ENCODE measurements around the gene SCAMP1.
A peak's percentile ranks its signal among the peaks of the same experiment; 100 is the strongest.

The SCAMP1 gene

DNA sequence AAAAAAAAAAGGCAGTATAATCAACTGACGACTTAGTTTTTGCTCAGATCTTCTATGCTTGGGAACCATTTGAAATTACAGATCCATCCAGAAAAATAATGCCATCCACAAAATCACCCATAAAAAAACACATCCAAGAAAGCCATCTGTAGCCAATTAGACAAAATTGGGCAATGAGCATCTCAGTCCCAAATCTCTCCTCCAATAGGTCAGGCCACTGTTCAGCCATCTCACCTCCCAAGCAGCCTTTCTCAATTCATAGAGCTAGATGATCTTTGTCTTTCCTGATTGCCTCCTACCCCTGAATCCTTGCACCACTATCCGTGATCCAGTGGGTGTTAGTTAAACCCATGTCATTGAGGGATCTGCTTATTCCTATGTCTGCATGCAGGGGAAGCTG, 139.6 kb downstream of the SCAMP1 start:
- Mint-ChIP-seq H3K4me1 (peaks cover 88% of the 10 kb centered on the region), H3K27ac (no peak overlapping the region), H3K36me3 (ENCODE audit: low read depth) (peaks cover 67% of the 10 kb centered on the region), H3K4me3 (no peak overlapping the region), H3K27me3 (ENCODE audit: low read depth, poor library complexity) (no peaks in the 10 kb centered on the region), H3K9me3 (no peaks in the 10 kb centered on the region)
- TF ChIP-seq, protein P1, sequence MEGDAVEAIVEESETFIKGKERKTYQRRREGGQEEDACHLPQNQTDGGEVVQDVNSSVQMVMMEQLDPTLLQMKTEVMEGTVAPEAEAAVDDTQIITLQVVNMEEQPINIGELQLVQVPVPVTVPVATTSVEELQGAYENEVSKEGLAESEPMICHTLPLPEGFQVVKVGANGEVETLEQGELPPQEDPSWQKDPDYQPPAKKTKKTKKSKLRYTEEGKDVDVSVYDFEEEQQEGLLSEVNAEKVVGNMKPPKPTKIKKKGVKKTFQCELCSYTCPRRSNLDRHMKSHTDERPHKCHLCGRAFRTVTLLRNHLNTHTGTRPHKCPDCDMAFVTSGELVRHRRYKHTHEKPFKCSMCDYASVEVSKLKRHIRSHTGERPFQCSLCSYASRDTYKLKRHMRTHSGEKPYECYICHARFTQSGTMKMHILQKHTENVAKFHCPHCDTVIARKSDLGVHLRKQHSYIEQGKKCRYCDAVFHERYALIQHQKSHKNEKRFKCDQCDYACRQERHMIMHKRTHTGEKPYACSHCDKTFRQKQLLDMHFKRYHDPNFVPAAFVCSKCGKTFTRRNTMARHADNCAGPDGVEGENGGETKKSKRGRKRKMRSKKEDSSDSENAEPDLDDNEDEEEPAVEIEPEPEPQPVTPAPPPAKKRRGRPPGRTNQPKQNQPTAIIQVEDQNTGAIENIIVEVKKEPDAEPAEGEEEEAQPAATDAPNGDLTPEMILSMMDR (IDR thresholded peaks at IDR 0.05) = no peak
- no peak for DNase-seq

DNA sequence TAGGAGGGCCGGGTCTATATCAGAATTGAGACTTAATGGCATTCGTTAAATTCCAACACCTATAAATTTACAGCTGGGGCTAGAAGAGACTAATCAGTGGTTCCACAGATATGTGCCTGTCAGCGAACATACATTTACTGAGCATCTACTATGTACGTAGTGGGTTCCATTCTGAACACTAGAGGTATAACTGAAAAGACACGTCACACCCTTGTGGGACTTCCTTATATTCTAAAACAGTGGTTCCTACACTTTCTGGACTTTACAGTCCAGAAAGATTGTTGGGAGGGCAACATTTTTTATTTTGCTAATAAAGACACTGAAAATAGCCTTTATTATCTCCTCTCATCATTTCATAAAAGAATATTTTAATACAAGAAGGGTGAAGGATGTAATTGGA, 140.5 kb downstream of the SCAMP1 start:
- H3K9me3 Mint-ChIP-seq = no peaks in the 10 kb centered on the region
- no peak overlapping the region for H3K4me3 Mint-ChIP-seq
- TF ChIP-seq, protein P1 (IDR thresholded peaks at IDR 0.05) = no peak
- H3K4me1 Mint-ChIP-seq = peaks cover 88% of the 10 kb centered on the region
- peak overlapping the region; percentile 69 for H3K27ac Mint-ChIP-seq
- no peaks in the 10 kb centered on the region for H3K27me3 Mint-ChIP-seq (ENCODE audit: low read depth, poor library complexity)
- peaks cover 61% of the 10 kb centered on the region for H3K36me3 Mint-ChIP-seq (ENCODE audit: low read depth)
- no peak for DNase-seq

DNA sequence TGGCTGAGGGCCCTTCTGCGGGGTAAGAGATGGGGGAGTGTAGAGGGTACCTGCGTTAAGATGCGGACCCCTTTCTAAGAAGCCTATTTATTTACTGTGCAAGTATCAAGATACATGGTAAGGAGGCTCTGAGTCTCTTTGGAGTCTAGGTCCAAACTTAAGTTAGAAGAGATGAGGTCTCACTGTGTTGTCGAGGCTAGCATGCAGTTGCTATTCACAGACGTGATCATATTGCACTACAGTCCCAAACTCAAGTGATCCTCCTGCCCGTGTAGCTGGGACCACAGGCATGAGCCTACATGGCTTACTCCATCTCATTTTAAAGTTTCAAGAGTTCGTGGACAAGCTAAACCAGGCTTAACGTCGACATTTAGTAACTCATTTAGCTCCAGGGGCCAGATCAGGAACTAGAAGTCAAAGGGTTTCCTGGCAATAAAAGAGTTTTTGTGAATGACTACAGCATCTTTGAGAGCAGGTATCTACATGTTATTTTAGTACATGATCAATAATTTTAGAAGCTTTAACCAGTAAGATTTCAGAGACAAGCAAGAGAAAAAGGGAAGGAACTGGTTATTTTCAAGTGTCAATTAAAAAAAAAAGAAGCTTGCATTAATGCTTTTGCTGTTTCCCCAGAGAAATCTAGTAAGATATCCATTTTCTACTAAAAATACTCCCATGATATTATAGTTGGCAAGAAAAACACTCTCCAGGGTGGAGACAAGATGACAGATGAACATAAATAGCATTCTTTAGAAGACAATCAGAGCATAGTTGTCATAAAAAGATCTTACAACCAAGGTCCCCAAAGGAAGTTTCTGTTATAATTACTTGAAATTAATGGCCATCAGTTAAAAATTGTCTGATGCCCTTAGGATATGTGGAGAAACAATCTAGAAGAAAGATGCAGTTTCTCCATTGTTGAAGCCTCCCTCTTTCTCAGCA, 141.3 kb downstream of the SCAMP1 start:
- Mint-ChIP-seq H3K27ac (peak overlapping the region; percentile 69), H3K27me3 (ENCODE audit: low read depth, poor library complexity) (no peaks in the 10 kb centered on the region), H3K9me3 (no peaks in the 10 kb centered on the region), H3K4me3 (no peak overlapping the region), H3K4me1 (peaks cover 88% of the 10 kb centered on the region), H3K36me3 (ENCODE audit: low read depth) (peaks cover 56% of the 10 kb centered on the region)
- DNase-seq = no peak
- TF ChIP-seq, protein P1 (IDR thresholded peaks at IDR 0.05) = no peak

DNA sequence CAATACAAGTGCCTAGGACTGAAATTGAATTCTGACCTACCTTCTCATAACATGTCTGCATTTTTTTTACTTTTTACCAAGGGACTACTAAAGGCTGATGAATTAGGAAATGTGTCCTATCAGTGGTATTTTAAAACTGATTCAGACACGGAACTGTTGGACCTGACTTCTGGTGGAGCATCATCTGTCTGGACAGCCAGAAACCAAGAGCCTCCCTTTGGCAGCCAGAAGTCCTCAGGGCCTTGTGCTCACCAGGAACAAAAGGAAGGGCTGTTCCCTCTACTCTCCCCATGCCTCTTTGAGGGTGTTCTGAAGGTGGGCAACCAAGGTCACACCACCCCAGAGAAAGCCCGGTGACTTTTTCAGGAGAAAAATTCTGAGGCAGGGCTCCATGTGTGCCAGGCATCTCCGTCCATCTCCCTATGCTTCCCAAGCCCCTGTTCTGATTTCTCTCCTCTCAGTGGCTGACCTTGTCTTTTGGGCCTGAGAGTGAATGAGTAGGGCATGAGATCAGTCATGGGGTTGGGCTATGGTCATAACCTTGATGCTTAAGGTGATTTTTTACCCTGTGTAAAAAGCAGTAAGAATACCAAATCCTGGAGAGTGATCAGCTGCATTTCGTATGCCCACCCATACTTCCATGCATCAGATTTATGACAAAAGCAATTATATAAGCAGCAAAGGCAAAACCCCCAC, 143.7 kb downstream of the SCAMP1 start:
- TF ChIP-seq, protein P1 (IDR thresholded peaks at IDR 0.05) = no peak
- Mint-ChIP-seq H3K36me3 (ENCODE audit: low read depth) (peaks cover 33% of the 10 kb centered on the region), H3K27me3 (ENCODE audit: low read depth, poor library complexity) (no peaks in the 10 kb centered on the region), H3K4me1 (peaks cover 89% of the 10 kb centered on the region), H3K9me3 (no peaks in the 10 kb centered on the region), H3K27ac (peak overlapping the region; percentile 97), H3K4me3 (no peak overlapping the region)
- DNase-seq = no peak

DNA sequence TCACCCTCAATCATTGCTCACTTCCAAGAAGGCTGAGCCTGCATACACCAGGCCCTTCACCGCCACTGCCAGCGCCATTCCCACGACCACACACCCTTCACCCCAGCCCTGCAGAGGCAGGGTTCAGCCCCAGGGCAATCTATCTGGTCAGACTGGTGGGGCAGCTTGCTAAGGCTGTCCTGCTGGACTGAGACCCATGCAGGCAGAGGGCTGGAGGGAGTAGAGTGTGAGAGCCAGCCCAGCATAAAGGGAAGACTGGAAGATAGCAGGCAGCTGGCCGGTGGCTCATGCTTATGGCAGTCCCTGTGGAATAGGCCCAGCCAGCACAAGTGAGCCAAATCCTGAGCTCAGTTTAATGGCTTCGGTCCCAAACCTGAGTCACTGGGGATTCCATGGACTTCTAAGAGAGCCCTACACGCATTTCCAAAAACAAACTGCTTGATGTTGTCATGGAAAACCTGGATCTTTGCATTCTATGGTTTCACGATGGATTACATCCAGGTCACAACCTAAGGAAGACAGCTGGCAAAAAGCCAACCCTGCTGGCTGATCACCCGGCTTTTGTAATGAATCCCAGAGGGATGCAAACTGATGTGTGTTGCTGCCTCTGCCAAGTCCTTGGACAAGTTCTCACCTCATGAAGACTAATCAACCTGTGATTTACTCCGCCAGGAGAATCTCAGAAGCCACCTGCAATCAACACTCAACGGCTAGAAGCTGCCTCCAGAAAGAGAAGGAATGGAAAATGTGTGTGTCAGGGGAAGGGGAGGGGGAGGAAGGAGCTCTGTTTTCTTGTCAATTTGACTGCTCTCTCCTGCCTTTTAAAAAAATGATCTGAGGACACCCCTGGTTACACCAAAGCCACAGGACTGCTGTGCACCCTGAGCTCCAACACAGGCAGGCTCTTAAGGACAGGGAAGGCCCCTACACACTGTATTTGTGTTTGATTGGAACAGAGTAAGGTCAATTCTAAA, 144.6 kb downstream of the SCAMP1 start:
- DNase-seq = no peak
- Mint-ChIP-seq H3K27me3 (ENCODE audit: low read depth, poor library complexity) (no peaks in the 10 kb centered on the region), H3K4me1 (peaks cover 91% of the 10 kb centered on the region), H3K36me3 (ENCODE audit: low read depth) (peaks cover 24% of the 10 kb centered on the region), H3K27ac (peak overlapping the region; percentile 97), H3K9me3 (no peaks in the 10 kb centered on the region), H3K4me3 (peak overlapping the region; percentile 50)
- TF ChIP-seq, protein P1 (IDR thresholded peaks at IDR 0.05) = no peak
